VCaP (cell line): ENCODE data around the gene NEGR1.

Source experiments
- H3K27ac ChIP-seq: fragments of 450-650 bp; 2 replicates; pipeline ENCODE4 v1.5.1; 2017
- CTCF ChIP-seq: fragments of 450-650 bp; conservative IDR thresholded peaks from 2 replicates; pipeline ENCODE4 v1.5.1; 2017; ENCODE audit warnings: mild to moderate bottlenecking, moderate library complexity

NEGR1 gene

GRCh38 chr1:71921204-71921603 lies 361.1 kb downstream of the NEGR1 start:
- no peak for TF ChIP-seq CTCF
- H3K27ac ChIP-seq: no peak overlapping the region

GRCh38 chr1:71920556-71920955 lies 361.8 kb downstream of the NEGR1 start:
- no peak overlapping the region for H3K27ac ChIP-seq
- TF ChIP-seq CTCF: no peak

GRCh38 chr1:71919811-71920509 lies 362.4 kb downstream of the NEGR1 start:
- H3K27ac ChIP-seq: no peak overlapping the region
- no peak for TF ChIP-seq CTCF

- no peak overlapping the region for H3K27ac ChIP-seq
- TF ChIP-seq CTCF: no peak
Observed at GRCh38 chr1:71918630-71919029, 363.7 kb downstream of the NEGR1 start.

- no peak overlapping the region for H3K27ac ChIP-seq
- TF ChIP-seq CTCF: no peak
Observed at GRCh38 chr1:71916894-71917293, 365.4 kb downstream of the NEGR1 start.

GRCh38 chr1:71914626-71915025 lies 367.7 kb downstream of the NEGR1 start:
- H3K27ac ChIP-seq: no peak overlapping the region
- TF ChIP-seq CTCF: no peak

- no peak for TF ChIP-seq CTCF
- peak overlapping the region; percentile 75 for H3K27ac ChIP-seq
Observed at GRCh38 chr1:71908871-71909390, 373.4 kb downstream of the NEGR1 start.
